Caco-2 (cell line): Measurements from ENCODE around the gene CLDN24. TPM values are rescaled to one million over a fixed set of nuclear protein-coding genes. Genes with fewer than 3 reads are reported as not detected.

Experiments
- BruUV-seq: library from RNA; stranded (reverse); fragments of 400-500 nt; replicated peaks from 2 replicates; lab custom pipeline; 2021; lab: Mats Ljungman, UMichigan
- CTCF ChIA-PET: fragments of 300-600 bp; sonication (Branson Sonifier 250); formaldehyde crosslinking; loops from one replicate; lab custom pipeline; 2022; ENCODE audit warnings: antibody characterized with exemption; lab: Charles Lee
- POLR2A ChIA-PET: fragments of 300-600 bp; sonication (Branson Sonifier 250); formaldehyde crosslinking; loops from one replicate; lab custom pipeline; 2022; ENCODE audit warnings: antibody characterized with exemption; lab: Charles Lee
- DNase-seq, 2 experiments: peaks; one replicate each; pipeline versions ENCODE4 v3.0.0 to v3.0.0-alpha.2; 2020 to 2022
- H3K27me3 ChIP-seq: replicated peaks from 2 replicates; pipeline ENCODE4 v1.6.0; 2011; ENCODE audit warnings: low read length; ENCODE audit not compliant: control insufficient read depth, insufficient read depth
- H3K36me3 ChIP-seq: 2 replicates; pipeline ENCODE4 v1.5.1; 2011; ENCODE audit warnings: low read length; ENCODE audit not compliant: control insufficient read depth, insufficient read depth
- H3K4me1 ChIP-seq: fragments of 250-450 bp; sonication (Bioruptor Pico); 2 replicates; pipeline ENCODE4 v1.5.1; 2020; ENCODE audit warnings: mild to moderate bottlenecking
- H3K4me3 ChIP-seq: 2 replicates; pipeline ENCODE4 v1.5.1; 2011; ENCODE audit warnings: low read depth, mild to moderate bottlenecking, control low read depth, low read length
- H3K9me3 ChIP-seq: fragments of 250-450 bp; sonication (Bioruptor Pico); 2 replicates; pipeline ENCODE4 v1.5.1; 2020; ENCODE audit warnings: mild to moderate bottlenecking, moderate library complexity
- H3K27ac Mint-ChIP-seq: one replicate; pipeline ENCODE4 v1.8.0; 2022; ENCODE audit warnings: mixed read lengths; ENCODE audit not compliant: unreplicated experiment
- H3K27me3 Mint-ChIP-seq: one replicate; pipeline ENCODE4 v1.8.0; 2022; ENCODE audit warnings: mixed read lengths; ENCODE audit not compliant: insufficient read depth, unreplicated experiment
- H3K36me3 Mint-ChIP-seq: one replicate; pipeline ENCODE4 v1.8.0; 2022; ENCODE audit warnings: mild to moderate bottlenecking, mixed read lengths; ENCODE audit not compliant: insufficient read depth, unreplicated experiment
- H3K4me1 Mint-ChIP-seq: one replicate; pipeline ENCODE4 v1.8.0; 2022; ENCODE audit warnings: low read depth, mixed read lengths; ENCODE audit not compliant: unreplicated experiment
- H3K4me3 Mint-ChIP-seq: one replicate; pipeline ENCODE4 v1.8.0; 2022; ENCODE audit warnings: mild to moderate bottlenecking, moderate library complexity, mixed read lengths; ENCODE audit not compliant: unreplicated experiment
- H3K9me3 Mint-ChIP-seq: one replicate; pipeline ENCODE4 v1.8.0; 2022; ENCODE audit warnings: mixed read lengths; ENCODE audit not compliant: unreplicated experiment
- CTCF ChIP-seq, 2 experiments: fragments of 200-600 bp in 1 of 2; IDR thresholded peaks; 1 replicate in 1 of 2; 2 replicates in 1 of 2; pipeline versions ENCODE4 v1.5.1 to v1.8.0; 2011 to 2022; ENCODE audit warnings: antibody characterized with exemption in 1 of 2, control low read depth in 1 of 2, inconsistent platforms in 1 of 2, low read depth in 1 of 2, low read length in 1 of 2, mild to moderate bottlenecking in 1 of 2, moderate library complexity in 1 of 2; ENCODE audit not compliant: insufficient read depth in 1 of 2, severe bottlenecking in 1 of 2, unreplicated experiment in 1 of 2
- intact Hi-C: fragments of 100-400 bp; cut with micrococcal nuclease; formaldehyde crosslinking; loops from one replicate; pipeline ENCODE4 v1.10.0; 2022; ENCODE audit not compliant: unreplicated experiment
- total RNA-seq: library from RNA; stranded (reverse); gene quantifications from 2 replicates; pipeline ENCODE4 v1.2.3, GENCODE V29; 2022

CLDN24 gene
- total RNA-seq, 1 experiment from 2014 or later: not detected

- no peaks in the 10 kb centered on the region for H3K27me3 ChIP-seq
- no peaks in the 10 kb centered on the region for H3K36me3 ChIP-seq
- H3K4me1 Mint-ChIP-seq: no peaks in the 10 kb centered on the region
- no peak for TF ChIP-seq CTCF (IDR thresholded peaks at IDR 0.05; ENCODE audit: insufficient read depth in 1 of 2, low read depth in 1 of 2, low read length in 1 of 2, severe bottlenecking in 1 of 2, unreplicated experiment in 1 of 2)
- H3K4me1 ChIP-seq: peaks cover 14% of the 10 kb centered on the region
- no peaks in the 10 kb centered on the region for H3K9me3 ChIP-seq
- H3K27me3 Mint-ChIP-seq: no peaks in the 10 kb centered on the region
- H3K4me3 Mint-ChIP-seq: no peak overlapping the region
- no TSS peak for BruUV-seq
- H3K27ac Mint-ChIP-seq: no peak overlapping the region
- H3K36me3 Mint-ChIP-seq: no peaks in the 10 kb centered on the region
- POLR2A ChIA-PET: no interaction called here
- intact Hi-C loops: no loop called here
- no peaks in the 10 kb centered on the region for H3K9me3 Mint-ChIP-seq
- H3K4me3 ChIP-seq: no peak overlapping the region
- CTCF ChIA-PET: no interaction called here
- peak; percentile 32 to 33 for DNase-seq
Measured at GRCh38 chr4:183354219-183354618, 32.0 kb upstream of the CLDN24 start.

- no peak overlapping the region for H3K4me3 ChIP-seq
- no peaks in the 10 kb centered on the region for H3K27me3 Mint-ChIP-seq
- no peaks in the 10 kb centered on the region for H3K9me3 Mint-ChIP-seq
- H3K36me3 Mint-ChIP-seq: no peaks in the 10 kb centered on the region
- intact Hi-C loops: no loop called here
- H3K4me3 Mint-ChIP-seq: no peak overlapping the region
- ChIA-PET CTCF (no interaction called here), POLR2A (no interaction called here)
- H3K9me3 ChIP-seq: no peaks in the 10 kb centered on the region
- no peak overlapping the region for H3K27ac Mint-ChIP-seq
- H3K27me3 ChIP-seq: no peaks in the 10 kb centered on the region
- no peaks in the 10 kb centered on the region for H3K36me3 ChIP-seq
- no peaks in the 10 kb centered on the region for H3K4me1 Mint-ChIP-seq
- no peak for TF ChIP-seq CTCF (IDR thresholded peaks at IDR 0.05; ENCODE audit: insufficient read depth in 1 of 2, low read depth in 1 of 2, low read length in 1 of 2, severe bottlenecking in 1 of 2, unreplicated experiment in 1 of 2)
- BruUV-seq: no TSS peak
- peak in 1 of 2 experiments; percentile 11 for DNase-seq
- H3K4me1 ChIP-seq: peaks cover 14% of the 10 kb centered on the region
Measured at GRCh38 chr4:183353557-183353956, 31.3 kb upstream of the CLDN24 start.

GRCh38 chr4:183352546-183352945 is 30.3 kb upstream of the CLDN24 start:
- Histone ChIP-seq H3K9me3 (no peaks in the 10 kb centered on the region), H3K4me3 (no peak overlapping the region), H3K27me3 (no peaks in the 10 kb centered on the region), H3K4me1 (peaks cover 14% of the 10 kb centered on the region), H3K36me3 (no peaks in the 10 kb centered on the region)
- ChIA-PET CTCF (no interaction called here), POLR2A (no interaction called here)
- TF ChIP-seq CTCF (IDR thresholded peaks at IDR 0.05; ENCODE audit: insufficient read depth in 1 of 2, low read depth in 1 of 2, low read length in 1 of 2, severe bottlenecking in 1 of 2, unreplicated experiment in 1 of 2): no peak
- no peaks in the 10 kb centered on the region for H3K9me3 Mint-ChIP-seq
- no TSS peak for BruUV-seq
- H3K4me3 Mint-ChIP-seq: no peak overlapping the region
- no peaks in the 10 kb centered on the region for H3K36me3 Mint-ChIP-seq
- DNase-seq: no peak
- intact Hi-C loops: no loop called here
- H3K27ac Mint-ChIP-seq: no peak overlapping the region
- H3K27me3 Mint-ChIP-seq: no peaks in the 10 kb centered on the region
- no peaks in the 10 kb centered on the region for H3K4me1 Mint-ChIP-seq
